ENCODE results near the gene DCTN1.

Gene DCTN1

DNA sequence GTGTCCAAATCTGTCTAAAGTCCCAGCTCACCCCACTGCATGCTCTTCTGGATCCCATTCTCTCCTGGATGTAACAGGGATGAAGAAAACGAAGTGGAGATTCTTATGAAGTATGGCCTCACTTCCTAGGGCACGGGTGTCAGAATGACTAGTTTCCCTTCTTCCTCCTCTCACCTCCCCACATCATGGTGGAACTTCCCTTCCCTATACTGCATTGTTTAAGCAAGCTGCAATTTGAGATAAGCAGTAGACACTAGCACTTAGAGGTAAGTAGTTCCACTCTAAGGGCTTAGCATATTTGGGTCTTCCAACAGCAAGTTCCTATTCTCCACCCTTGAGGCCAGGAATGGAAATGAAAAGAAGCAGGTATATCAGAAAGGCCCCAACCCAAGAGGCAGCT is 66.6 kb downstream of the DCTN1 start:
- TF ChIP-seq, protein P1, sequence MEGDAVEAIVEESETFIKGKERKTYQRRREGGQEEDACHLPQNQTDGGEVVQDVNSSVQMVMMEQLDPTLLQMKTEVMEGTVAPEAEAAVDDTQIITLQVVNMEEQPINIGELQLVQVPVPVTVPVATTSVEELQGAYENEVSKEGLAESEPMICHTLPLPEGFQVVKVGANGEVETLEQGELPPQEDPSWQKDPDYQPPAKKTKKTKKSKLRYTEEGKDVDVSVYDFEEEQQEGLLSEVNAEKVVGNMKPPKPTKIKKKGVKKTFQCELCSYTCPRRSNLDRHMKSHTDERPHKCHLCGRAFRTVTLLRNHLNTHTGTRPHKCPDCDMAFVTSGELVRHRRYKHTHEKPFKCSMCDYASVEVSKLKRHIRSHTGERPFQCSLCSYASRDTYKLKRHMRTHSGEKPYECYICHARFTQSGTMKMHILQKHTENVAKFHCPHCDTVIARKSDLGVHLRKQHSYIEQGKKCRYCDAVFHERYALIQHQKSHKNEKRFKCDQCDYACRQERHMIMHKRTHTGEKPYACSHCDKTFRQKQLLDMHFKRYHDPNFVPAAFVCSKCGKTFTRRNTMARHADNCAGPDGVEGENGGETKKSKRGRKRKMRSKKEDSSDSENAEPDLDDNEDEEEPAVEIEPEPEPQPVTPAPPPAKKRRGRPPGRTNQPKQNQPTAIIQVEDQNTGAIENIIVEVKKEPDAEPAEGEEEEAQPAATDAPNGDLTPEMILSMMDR (IDR thresholded peaks at IDR 0.05; ENCODE audit: low read depth, low read length, missing control alignments): no peak
- DNase-seq (ENCODE audit: low read depth): no peak
- H3K4me3 ChIP-seq (ENCODE audit: low read depth, low read length): no peak overlapping the region
- in situ Hi-C loops (cut with HindIII; ENCODE audit: low sequenced_read_pairs): no loop called here

DNA sequence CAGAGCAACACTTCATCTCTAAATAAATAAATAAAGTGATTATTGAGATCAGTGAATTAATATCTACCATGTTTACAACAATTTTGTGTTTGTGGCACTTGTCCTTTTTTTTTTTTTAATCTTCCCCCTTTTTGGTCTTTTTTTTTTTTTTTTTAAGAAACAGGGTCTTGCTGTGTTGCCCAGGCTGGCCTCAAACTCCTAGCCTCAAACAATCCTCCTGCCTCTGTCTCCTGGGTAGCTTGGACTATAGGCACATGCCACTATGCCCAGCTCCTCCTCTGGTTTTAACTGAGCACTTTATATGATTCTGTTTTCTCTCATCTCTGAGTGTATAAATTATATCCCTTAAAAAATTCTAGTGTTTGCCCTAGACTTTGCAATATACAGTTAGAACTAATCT is 67.2 kb downstream of the DCTN1 start:
- in situ Hi-C loops (cut with HindIII; ENCODE audit: low sequenced_read_pairs): no loop called here
- TF ChIP-seq, protein P1 (IDR thresholded peaks at IDR 0.05; ENCODE audit: low read depth, low read length, missing control alignments): no peak

More for the DNA sequence above, 67.2 kb downstream of the DCTN1 start:
- no peak overlapping the region for H3K4me3 ChIP-seq (ENCODE audit: low read depth, low read length)
- no peak for DNase-seq (ENCODE audit: low read depth)
